Measurements from ENCODE around the gene SLC16A12. TPM values are rescaled to one million over a fixed set of nuclear protein-coding genes. Genes with fewer than 3 reads are reported as not detected.
A peak's percentile ranks its signal among the peaks of the same experiment; 100 is the strongest.

Gene SLC16A12
- total and polyA plus RNA-seq, 2 of the 4 experiments (the other 2 are of a cell fraction), result 1.4 to 1.6 TPM

- no peak for TF ChIP-seq CEBPB (IDR thresholded peaks at IDR 0.05; ENCODE audit: low read depth, low read length)
Measured at GRCh38 chr10:89427629-89428028, 107.8 kb downstream of the SLC16A12 start (continued).

GRCh38 chr10:89426230-89426868 is 109.0 kb downstream of the SLC16A12 start:
- Histone ChIP-seq H4K91ac (ENCODE audit: insufficient read depth, low read depth, low read length) (peak overlapping the region; percentile 13; the same call in 1 of the 2 replicates), H3K23ac (ENCODE audit: low read depth, low read length) (peak overlapping the region; percentile 36), H3K56ac (ENCODE audit: extremely low read depth, insufficient read depth, low read length) (no peak overlapping the region), H4K5ac (ENCODE audit: low read depth, low read length) (peak overlapping the region; percentile 43; the same call in 1 of the 2 replicates), H2BK20ac (ENCODE audit: low read depth, low read length) (peak overlapping the region; percentile 90), H3K9me3 (ENCODE audit: control insufficient read depth, insufficient read depth, low read length) (no peaks in the 10 kb centered on the region), H3K79me1 (ENCODE audit: low read depth in 1 of 2, low read length in 2 of 2) (no peaks in the 10 kb centered on the region), H3K9ac (ENCODE audit: low read depth, low read length) (no peak overlapping the region), H3K27me3 (ENCODE audit: control insufficient read depth, insufficient read depth, low read length) (no peaks in the 10 kb centered on the region), H3K4me1 (ENCODE audit: control insufficient read depth, insufficient read depth, low read length) (peaks cover 15% of the 10 kb centered on the region), H3K9me1 (ENCODE audit: insufficient read depth, low read length) (peaks cover 7% of the 10 kb centered on the region), H3K14ac (replicated peaks; ENCODE audit: low read depth, low read length) (peak overlapping the region; percentile 65; the same call in 1 of the 2 replicates), H2BK120ac (ENCODE audit: low read depth, low read length) (peak overlapping the region; percentile 92), H4K20me1 (ENCODE audit: insufficient read depth, low read length) (no peaks in the 10 kb centered on the region), H2BK15ac (ENCODE audit: low read depth, low read length) (peak overlapping the region; percentile 73; the same call in 1 of the 3 replicates), H2AK9ac (replicated peaks; ENCODE audit: low read depth, low read length, poor library complexity) (peak overlapping the region; percentile 74), H4K8ac (ENCODE audit: low read depth in 2 of 2, low read length in 2 of 2) (peak overlapping the region in 1 of 2 experiments; percentile 76; a peak in 2 of 4 replicates), H3K36me3 (ENCODE audit: control insufficient read depth, insufficient read depth, low read length) (no peaks in the 10 kb centered on the region), H3K18ac (ENCODE audit: low read depth, low read length) (peak overlapping the region; percentile 58; the same call in 1 of the 2 replicates), H2BK5ac (ENCODE audit: low read depth, low read length, poor library complexity, severe bottlenecking) (peak overlapping the region; percentile 65), H3K27ac (ENCODE audit: insufficient read depth, low read length) (no peak overlapping the region), H2AK5ac (ENCODE audit: low read depth, low read length) (peak overlapping the region; percentile 41; the same call in 1 of the 2 replicates), H3K4me2 (ENCODE audit: low read depth, low read length) (no peak overlapping the region), H3K4ac (ENCODE audit: low read depth, low read length) (peak overlapping the region; percentile 85), H2AFZ (replicated peaks; ENCODE audit: low read length, poor library complexity) (peak overlapping the region; percentile 70), H3K4me3 (ENCODE audit: insufficient read depth, low read depth, low read length) (no peak overlapping the region)
- dilution Hi-C loops (cut with HindIII; ENCODE audit: low sequenced_read_pairs, unreplicated experiment), result no loop called here
- CTCF ChIA-PET, result interaction anchor here (1.0 to 1.2 kb wide), 3 partner anchors 40 to 138 kb away, joined by 3 read pairs; partner anchors contain the start of gene IFIT2
- no TSS peak for BruUV-seq (replicated peaks)
- DNase-seq (peak; percentile 75), ATAC-seq (ENCODE audit: low read depth) (peak; percentile 77)
- intact Hi-C loops (cut with micrococcal nuclease), result loop anchor here (1.0 to 10.0 kb wide), 8 partner anchors 54 to 1438 kb away; partner anchors contain the start of genes KIF20B and PANK1
- 78% methylated on average over 3 of the region's 5 CpGs; no CpG with 5 or more reads in 1 of the 2 experiments for WGBS, 2 experiments (ENCODE audit: extremely low coverage in 2 of 2, insufficient read length in 1 of 2)
- POLR2A ChIA-PET (ENCODE audit: unreplicated experiment), result no interaction called here
- TF ChIP-seq RAD21 (IDR thresholded peaks at IDR 0.05; ENCODE audit: low read length) (peak; percentile 92), CTCF (conservative IDR thresholded peaks at IDR 0.05; ENCODE audit: low read depth, low read length) (peak; percentile 89), FOS (IDR thresholded peaks at IDR 0.05; ENCODE audit: low read depth, low read length) (no peak), SMC3 (IDR thresholded peaks at IDR 0.05; ENCODE audit: low read depth, low read length) (peak; percentile 90), MAZ (IDR thresholded peaks at IDR 0.05; ENCODE audit: borderline replicate concordance, low read depth, low read length) (no peak)
- in situ Hi-C loops (cut with MboI; ENCODE audit: low sequenced_read_pairs), result loop anchor here (5.0 to 25.0 kb wide), 3 partner anchors 136 to 1436 kb away; partner anchors contain the start of genes HTR7 and RPP30

All from IMR-90 (cell line).